Head of caudate nucleus (tissue), 42 donors: Measurements from ENCODE around the gene SCN4B.

Experiments
- DNase-seq, 42 donors: peaks; one replicate each; pipeline versions ENCODE4 v3.0.0 to v3.0.0-alpha.2; 2020 to 2021; ENCODE audit warnings: mixed read lengths in 7 of 42
- intact Hi-C: fragments of 100-400 bp; cut with DNase I; formaldehyde crosslinking; loops from one replicate; pipeline ENCODE4 v1.15.0; 2022

The SCN4B gene

DNA sequence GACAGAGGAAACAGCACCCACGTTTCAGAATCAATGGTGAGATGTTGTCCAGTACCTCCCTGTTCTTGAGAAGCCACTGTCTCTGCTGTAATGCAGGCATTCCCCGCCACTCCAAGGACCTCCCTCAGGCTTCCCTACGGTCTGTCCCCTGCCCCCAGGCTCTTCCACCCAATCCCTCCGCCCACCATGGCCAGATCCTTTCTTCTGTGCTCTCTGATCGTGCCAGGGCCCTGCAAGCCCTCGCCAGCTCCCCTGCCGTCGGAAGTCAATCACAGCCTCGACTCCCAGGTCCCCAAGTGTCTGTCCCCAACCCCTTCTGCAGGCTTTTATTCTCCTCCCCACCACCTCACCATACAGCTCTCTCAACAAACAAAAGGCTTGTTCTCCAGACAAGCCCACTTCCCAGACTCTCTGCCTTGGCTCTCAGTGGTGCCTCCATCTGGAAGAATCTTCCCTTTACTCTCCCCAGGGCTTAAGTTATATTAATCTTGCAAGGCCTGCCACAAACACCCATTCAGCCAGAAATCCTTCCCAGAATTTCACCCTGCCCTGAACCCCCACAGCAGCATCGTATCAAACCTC is 13.7 kb downstream of the SCN4B start:
- intact Hi-C loops: no loop called here
- DNase-seq: peak in 1 of 42 donors; percentile 8

DNA sequence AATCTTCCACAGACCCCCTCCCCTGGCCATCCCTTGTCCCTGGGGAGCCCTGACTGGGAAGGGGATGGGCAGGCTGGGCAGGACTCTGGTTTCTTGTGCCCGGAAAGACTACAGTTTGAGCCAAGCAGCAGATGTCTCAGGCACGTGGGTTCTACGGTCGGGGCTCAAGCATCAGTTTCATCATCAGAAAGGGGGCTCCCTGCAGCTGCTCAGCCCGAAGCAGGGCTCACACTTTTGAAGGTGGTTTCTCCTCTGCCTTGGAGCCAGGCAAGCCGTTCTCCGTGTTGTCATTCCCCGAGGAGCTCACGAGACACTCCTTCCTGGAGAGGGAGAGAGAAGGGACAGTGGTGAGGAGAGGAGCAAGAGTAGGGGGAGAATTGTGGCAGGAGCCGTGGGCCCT is 15.8 kb downstream of the SCN4B start:
- DNase-seq: peak in 1 of 42 donors; percentile 29
- intact Hi-C loops: no loop called here

DNA sequence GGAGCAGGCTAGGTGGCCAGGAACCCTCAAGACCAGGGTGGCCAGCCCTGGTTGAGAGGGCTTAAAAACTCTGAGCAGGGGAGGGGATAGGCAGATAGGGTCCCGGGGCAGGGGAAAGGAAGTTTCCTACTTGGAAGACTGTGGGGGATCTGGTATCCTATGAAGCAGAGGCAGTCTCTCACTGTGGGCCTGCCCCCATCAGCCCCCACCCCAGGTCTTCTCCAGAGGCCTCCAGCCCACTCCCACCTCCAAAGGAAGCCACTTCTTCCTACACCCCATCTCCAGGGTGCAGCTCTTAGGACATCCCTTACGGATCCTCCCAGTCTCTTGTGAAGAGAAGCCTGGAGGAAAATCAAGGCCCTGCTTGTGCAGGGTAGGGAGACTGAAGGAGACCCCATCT is 16.3 kb downstream of the SCN4B start:
- intact Hi-C loops: no loop called here
- DNase-seq: peak in 1 of 42 donors; percentile 7

DNA sequence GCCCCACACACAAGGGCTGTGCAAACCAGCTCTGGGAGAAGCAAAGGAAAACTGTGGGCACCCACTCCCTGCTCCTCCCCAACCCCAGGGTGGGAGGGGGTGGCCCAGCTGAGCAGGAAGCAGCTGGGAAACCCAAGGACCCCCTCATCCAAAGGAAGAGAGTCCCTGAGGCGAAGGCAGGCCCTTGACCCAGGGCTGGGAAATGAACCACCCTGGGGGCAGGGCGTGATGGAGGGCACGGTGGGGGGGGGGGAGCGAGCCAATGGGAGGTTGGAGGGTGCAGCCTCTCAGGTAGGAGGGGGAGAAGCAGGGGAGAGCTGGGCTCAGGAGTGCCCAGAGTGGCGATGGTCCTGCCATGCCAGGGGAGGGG is 16.8 kb downstream of the SCN4B start:
- intact Hi-C loops: no loop called here

DNA sequence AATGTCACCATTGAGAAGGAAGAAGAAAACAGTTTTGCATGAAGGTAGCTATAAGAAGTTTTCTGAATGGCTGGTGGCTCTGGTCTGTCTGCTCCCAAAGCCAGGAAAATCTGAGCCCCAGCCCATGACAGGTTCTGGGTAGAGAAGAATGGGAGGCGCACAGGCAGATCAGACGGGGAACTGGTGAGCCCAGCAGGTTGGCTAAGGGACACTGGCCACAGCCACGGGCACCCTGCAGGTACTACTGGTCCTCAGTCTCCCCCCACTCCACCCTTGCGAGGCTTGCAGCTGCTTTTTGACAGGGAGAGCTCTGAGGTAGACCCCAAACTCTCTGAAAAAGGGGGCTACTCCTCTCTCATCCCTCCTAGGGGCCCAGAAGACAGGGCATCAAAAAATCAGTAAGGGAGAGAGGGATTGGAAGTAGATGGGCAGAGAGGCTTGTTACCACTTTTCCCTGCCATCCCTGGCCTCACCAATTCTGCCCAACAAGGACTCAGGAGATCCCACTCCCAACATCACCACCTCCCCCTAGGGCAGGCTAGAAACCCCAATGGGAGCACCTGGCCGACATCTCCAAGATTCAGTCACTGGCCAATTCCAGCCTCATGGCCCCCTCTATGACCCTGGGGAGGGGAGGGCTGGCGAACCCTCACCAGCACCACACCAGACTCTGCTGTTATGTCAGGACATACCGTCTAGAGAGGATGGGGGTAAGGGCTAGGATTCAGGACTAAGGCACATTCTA is 17.4 kb downstream of the SCN4B start:
- DNase-seq: peak in 2 of 42 donors; percentile 8 to 31
- intact Hi-C loops: no loop called here

More for the DNA sequence above, 16.8 kb downstream of the SCN4B start:
- DNase-seq: peak in 1 of 42 donors; percentile 8

DNA sequence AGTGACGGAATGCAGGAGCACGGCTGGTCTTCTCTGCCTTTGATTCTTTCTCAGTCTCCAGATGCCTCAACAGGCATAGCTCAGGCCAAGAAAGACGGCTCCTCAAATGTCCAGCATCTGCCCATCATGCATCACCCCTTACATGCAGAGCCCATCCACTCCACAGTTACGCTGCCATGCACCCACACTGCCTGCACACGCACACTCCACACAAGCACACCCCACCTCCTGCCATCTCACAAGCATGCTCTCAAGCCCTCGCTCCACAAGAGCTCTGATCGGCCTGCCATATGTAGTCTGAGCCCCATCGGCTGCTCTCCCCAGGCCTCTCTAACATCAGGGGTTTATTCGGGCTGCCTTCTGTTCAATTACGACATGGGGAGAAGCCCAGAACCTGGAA is 18.8 kb downstream of the SCN4B start:
- intact Hi-C loops: no loop called here
- peak in 1 of 42 donors; percentile 36 for DNase-seq

DNA sequence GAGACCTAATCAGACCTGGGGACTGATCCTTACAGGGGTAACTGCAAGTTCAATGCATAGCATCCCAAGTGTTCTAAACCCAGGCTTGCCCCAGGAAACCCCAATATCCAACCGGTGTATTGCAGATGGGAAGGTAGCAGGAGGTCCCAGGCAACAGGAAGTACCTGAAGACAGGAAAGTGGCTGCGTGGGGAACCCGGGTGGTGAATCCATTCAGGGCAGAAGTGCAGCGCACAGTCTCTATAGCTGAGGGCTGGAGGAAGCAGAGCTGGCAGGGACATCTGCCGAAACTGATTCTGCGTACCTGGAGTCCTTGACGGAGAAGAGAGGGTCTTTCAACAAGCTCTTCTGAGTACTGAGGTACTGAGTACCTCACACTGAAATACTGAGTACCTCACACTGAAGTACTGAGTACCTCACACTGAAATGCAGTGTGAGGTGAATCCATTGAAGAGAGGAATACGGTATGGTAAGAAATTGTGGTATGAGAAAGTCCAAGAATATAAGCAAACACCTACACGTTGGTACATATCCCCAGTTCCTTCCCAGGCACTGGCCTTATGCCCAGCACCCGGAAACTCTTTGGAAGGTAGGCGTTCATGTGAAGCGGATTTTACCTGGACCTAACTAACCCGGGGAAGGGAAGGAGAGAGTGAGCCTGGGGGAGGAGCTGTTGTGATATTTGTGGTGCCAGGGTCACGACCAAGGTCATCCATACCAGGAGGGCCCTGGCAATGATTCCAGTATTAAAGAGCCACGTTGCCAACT is 20.1 kb downstream of the SCN4B start:
- peak in 1 of 42 donors; percentile 35 for DNase-seq
- intact Hi-C loops: no loop called here

DNA sequence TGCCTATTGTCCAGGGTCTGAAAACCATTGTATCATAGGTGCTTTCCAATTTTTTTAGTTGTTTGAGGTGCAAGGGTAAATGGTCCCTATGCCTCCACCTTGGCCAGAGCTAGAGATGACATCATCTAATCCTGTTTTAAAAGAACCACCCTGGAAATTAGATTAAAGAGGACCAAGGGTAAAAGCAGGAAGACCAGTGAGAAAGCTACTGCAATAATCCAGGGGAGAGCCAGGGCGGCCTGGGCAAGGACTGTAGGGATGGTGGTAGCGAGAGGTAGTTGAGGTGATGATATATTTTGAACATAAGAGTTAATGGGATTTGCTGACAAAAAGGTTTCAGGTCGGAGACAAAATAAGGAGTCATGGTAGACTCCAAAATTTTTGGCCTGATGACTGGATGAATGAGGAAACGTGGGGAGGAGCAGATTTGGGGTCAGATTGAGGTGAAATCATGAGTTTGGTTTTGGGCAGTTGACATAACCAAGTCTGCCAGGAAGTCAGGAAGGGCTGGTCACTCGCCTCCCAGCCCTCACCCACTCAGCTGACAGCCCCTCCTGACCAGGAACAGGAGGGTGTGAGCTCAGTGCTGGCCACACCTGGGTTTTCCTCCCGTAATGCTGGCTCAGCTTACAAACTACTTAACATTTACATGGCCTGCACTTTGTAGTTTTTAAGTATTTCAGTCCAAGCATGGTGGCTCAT is 23.0 kb downstream of the SCN4B start:
- intact Hi-C loops: no loop called here

DNA sequence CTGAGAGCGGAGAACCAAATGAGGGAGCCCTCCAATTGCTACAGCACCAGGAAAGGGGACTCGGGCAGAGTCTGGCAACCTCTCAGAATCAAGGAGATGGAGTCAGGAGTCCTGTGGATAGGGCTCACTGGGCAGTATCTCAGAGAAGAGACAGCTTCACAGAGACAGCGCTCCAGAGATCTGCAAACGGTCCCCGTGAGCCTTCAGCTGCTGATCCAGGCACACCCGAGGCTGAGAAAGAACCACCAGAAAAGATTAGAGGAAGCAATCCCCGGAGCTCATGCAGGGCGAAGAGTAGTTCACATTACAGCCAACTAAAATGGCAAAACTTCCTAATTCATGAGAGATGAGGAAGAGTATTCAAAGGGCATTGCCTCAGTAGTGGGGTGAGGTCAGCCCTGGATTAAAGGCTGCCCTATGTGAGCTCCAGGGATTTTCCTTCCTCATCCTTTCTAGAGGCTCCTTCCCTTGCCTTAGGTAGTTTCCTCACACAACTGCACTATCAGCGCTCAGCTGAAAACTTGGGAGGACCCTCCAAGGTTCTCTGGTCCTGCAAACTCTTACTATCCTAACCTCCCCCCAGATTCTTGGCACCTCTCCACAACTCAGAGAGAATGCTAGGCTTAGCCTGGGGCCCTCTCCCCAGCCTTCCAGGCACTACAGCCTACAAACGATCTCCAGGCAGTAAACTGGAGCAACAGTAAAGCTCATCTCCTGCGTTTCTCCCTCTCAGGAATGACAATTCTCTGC is 23.7 kb downstream of the SCN4B start:
- intact Hi-C loops: no loop called here
- DNase-seq: no peak

More for the DNA sequence above, 23.0 kb downstream of the SCN4B start:
- no peak for DNase-seq

DNA sequence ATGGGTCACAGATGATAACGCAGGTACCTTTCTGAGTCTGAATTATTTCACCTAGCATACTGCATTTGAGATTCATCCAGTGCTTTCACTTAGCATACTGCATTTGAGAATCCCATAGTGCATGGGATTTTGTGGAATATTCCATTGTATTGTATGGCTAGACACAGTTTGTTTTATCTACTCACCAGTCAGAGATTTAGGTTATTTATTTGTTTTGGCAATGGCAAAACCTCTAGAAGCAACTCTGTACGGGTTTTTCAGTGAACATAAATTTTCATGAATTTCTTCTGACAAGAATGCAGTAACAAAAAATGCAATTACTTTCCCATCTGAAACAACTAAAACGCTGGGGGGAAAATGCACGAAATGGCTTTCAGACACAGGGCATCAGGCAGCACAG is 24.3 kb downstream of the SCN4B start:
- DNase-seq: no peak

DNA sequence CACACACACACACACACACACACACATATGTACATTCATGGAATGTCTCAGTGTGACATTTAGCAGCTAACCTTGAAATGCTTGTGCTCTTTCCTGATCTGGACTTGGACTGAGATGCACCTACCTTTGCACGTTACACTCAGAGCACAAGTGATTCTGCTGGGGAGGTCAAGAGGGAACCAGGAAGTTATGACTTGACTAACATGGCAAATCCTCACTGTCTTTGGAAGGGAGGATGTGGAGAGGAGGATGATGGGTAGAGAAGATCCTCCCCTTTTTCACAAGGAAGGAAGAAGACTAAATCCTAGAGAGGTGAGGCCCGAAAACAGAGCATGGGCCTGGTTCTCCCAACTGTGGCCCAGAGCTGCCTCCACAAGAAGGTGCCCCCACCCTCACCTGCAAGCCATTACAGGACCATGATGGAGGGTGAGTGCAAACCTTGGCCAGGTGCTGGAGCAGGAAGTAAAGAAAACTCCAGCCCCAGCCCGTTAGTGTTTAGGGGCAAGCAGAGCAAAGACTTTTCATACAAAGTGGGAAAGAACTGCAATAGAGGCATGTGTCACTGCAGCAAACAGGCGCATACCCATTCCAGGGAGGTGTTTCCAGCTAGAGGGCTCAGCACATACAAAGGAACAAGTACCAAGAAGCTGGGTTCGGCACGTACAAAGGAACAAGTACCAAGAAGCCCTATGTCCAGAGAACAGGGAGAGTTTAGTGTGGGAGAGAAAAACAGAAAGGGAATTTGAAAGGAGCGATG is 26.4 kb downstream of the SCN4B start:
- DNase-seq: no peak
- intact Hi-C loops: no loop called here

More for the DNA sequence above, 24.3 kb downstream of the SCN4B start:
- intact Hi-C loops: no loop called here

DNA sequence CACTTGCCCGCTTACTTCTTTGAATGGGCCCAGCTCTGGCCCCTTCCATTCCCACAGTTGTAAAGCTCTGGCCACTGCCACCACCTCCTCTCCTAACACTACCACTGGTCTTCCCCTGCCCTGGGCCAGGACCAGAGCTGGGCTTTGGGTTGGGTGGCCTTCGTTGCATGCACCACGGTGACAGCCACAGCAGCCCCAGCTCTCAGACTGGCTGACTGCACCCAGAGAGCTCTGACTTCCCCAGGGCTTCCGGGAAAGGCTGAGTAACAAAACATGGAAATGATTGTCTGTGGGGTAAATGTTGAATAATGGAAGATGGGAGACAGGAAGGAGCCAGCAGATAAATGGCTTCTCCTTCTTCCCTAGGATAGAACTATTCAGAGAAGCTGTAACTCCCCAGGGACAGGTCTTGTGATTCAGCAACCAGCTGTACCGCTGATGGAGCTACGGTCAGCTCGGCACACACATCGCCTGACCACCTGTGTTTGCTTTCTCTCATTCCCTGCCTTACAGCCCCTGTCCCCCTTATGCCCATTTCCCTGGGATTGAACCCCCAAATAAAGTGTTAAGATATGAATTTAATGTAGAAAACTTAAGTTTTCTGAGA is 27.6 kb downstream of the SCN4B start:
- intact Hi-C loops: no loop called here

DNA sequence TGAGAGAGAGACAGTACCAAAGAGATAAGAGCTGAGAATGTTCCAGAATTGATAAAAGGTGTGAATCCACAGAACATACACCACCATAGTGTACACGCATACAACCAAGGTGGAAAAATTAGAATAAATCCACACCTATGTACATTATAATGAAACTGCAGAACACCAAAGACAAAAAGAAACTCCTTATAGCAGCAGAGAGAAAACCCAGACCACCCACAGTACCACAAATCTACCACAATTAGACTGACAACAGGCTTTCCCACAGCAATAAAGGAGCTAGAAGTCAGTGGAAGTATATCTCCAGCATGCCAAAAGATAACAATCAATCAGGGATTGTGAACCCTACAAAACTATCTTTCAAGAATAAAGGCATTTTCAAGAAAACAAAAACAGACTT is 31.8 kb downstream of the SCN4B start:
- no peak for DNase-seq
- intact Hi-C loops: no loop called here

More for the DNA sequence above, 27.6 kb downstream of the SCN4B start:
- peak in 1 of 42 donors; percentile 32 for DNase-seq

DNA sequence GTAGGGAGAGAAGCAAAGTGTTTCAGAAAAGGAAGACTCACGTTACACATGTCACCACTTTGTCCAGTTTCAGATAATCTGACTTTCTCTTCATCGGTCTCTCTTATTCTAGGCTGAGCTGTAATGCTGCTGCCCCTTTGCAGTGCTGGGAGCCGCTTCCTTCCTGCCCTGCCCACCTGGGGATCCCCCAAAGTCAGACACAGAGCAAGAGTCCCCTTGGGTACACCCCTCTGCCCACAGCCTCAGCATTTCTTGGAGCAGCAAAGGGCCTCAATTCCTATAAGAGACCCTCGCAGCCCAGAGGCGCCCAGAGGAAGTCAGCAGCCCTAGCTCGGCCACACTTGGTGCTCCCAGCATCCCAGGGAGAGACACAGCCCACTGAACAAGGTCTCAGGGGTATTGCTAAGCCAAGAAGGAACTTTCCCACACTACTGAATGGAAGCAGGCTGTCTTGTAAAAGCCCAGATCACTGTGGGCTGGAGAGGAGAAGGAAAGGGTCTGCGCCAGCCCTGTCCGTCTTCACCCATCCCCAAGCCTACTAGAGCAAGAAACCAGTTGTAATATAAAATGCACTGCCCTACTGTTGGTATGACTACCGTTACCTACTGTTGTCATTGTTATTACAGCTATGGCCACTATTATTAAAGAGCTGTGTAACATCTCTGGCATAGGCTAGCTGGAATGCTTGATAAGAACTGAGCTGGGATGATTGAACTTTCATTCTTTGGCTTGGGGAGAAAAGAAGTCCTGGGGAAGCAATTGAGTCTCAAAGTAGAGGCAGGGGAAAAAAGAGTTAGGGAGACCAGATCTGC is 34.6 kb downstream of the SCN4B start:
- DNase-seq: peak in 1 of 42 donors; percentile 9
- intact Hi-C loops: no loop called here

DNA sequence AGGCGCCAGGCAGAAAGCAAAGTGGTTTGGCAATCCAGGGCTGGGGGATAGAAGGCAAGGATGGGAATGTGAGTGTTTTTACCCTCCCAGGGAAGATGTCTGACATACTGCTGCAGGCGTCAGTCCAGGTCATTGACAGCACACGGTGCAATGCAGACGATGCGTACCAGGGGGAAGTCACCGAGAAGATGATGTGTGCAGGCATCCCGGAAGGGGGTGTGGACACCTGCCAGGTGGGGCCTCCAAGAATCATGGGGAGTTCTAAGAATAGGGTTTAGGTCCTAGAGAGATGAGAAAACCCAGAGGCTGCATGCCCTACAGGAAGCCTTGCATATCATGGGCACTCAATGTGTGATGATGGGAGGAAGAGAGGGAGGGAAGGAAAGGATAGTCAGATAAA is 37.6 kb downstream of the SCN4B start:
- peak in 1 of 42 donors; percentile 19 for DNase-seq
- intact Hi-C loops: no loop called here

DNA sequence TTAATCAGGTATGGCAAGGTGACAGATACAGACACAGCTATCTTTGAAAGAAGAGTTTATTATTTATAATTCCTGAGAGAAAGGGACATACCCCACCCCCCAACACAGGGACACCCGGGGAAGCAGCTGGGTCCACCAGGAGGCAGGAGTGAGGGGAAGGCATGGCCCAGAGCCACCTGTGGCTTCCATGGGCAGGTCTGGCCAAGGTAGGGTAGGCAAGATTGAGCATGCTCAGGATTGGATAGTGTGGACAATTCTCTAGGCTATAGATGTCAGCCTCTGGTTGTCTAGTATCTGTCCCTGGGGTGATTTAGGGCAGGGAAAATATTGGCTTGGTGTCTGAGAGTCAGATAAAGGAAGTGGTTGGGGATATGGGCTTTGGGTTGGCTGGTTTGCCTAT is 38.4 kb downstream of the SCN4B start:
- intact Hi-C loops: no loop called here
- DNase-seq: peak in 1 of 42 donors; percentile 0
